ENCODE measurements around the gene SHANK3.
A peak's percentile ranks its signal among the peaks of the same experiment; 100 is the strongest.

SHANK3 gene

GRCh38 chr22:50702821-50703725 lies 30.4 kb downstream of the SHANK3 start:
- Histone ChIP-seq H3K14ac (ENCODE audit: low read length) (no peak overlapping the region), H3K79me2 (ENCODE audit: control insufficient read depth, insufficient read depth, low read length, poor library complexity) (no peaks in the 10 kb centered on the region), H3K18ac (ENCODE audit: low read length) (no peak overlapping the region), H2BK120ac (ENCODE audit: insufficient read depth, low read length, poor library complexity) (no peak overlapping the region), H3K36me3 (ENCODE audit: control insufficient read depth in 1 of 2, insufficient read depth in 2 of 2, low read length in 2 of 2) (no peaks in the 10 kb centered on the region), H4K91ac (ENCODE audit: low read depth, low read length) (no peak overlapping the region), H3K4ac (ENCODE audit: low read depth, low read length) (no peak overlapping the region), H3K23ac (ENCODE audit: low read length) (no peak overlapping the region), H3K4me1 (ENCODE audit: control insufficient read depth in 1 of 2, insufficient read depth in 2 of 2, low read length in 2 of 2) (peaks cover 3 to 8% of the 10 kb centered on the region in 2 experiments), H2AFZ (ENCODE audit: insufficient read depth, low read length, poor library complexity) (no peak overlapping the region), H3K27me3 (ENCODE audit: insufficient read depth, low read length) (peaks cover under 1% of the 10 kb centered on the region), H2AK5ac (ENCODE audit: low read length) (no peak overlapping the region), H3K4me3 (ENCODE audit: low read depth, low read length) (no peak overlapping the region), H3K9me3 (ENCODE audit: insufficient read depth, low read depth, low read length) (peaks cover 4% of the 10 kb centered on the region), H3K79me1 (ENCODE audit: low read length) (no peaks in the 10 kb centered on the region), H2BK5ac (ENCODE audit: low read depth, low read length, poor library complexity) (no peak overlapping the region), H3K4me2 (ENCODE audit: low read length) (no peak overlapping the region), H3K27ac (ENCODE audit: low read depth, low read length) (no peak overlapping the region), H4K12ac (ENCODE audit: low read depth, low read length) (no peak overlapping the region), H2BK12ac (ENCODE audit: low read length) (no peak overlapping the region), H3K9ac (ENCODE audit: low read length) (no peak overlapping the region), H4K8ac (ENCODE audit: low read depth, low read length) (no peak overlapping the region)
- DNase-seq = no peak
- no CpG with 5 or more reads among the region's 20 CpGs for WGBS (ENCODE audit: extremely low coverage, insufficient coverage, insufficient read length)

GRCh38 chr22:50703726-50704509 lies 31.3 kb downstream of the SHANK3 start:
- WGBS (ENCODE audit: extremely low coverage, insufficient coverage, insufficient read length) = no CpG with 5 or more reads among the region's 36 CpGs

GRCh38 chr22:50704510-50705218 lies 32.0 kb downstream of the SHANK3 start:
- no peaks in the 10 kb centered on the region for H3K27me3 ChIP-seq (ENCODE audit: insufficient read depth, low read length)
- H3K4me3 ChIP-seq (ENCODE audit: low read depth, low read length) = no peak overlapping the region
- H3K23ac ChIP-seq (ENCODE audit: low read length) = no peak overlapping the region
- no peak overlapping the region for H3K4ac ChIP-seq (ENCODE audit: low read depth, low read length)
- H3K9ac ChIP-seq (ENCODE audit: low read length) = no peak overlapping the region
- no peak overlapping the region for H3K4me2 ChIP-seq (ENCODE audit: low read length)
- no peaks in the 10 kb centered on the region for H3K79me2 ChIP-seq (ENCODE audit: control insufficient read depth, insufficient read depth, low read length, poor library complexity)
- H4K8ac ChIP-seq (ENCODE audit: low read depth, low read length) = no peak overlapping the region
- no peak overlapping the region for H3K27ac ChIP-seq (ENCODE audit: low read depth, low read length)
- H2AK5ac ChIP-seq (ENCODE audit: low read length) = no peak overlapping the region
- H2BK12ac ChIP-seq (ENCODE audit: low read length) = no peak overlapping the region
- no peaks in the 10 kb centered on the region for H3K79me1 ChIP-seq (ENCODE audit: low read length)
- H3K9me3 ChIP-seq (ENCODE audit: insufficient read depth, low read depth, low read length) = peaks cover 2% of the 10 kb centered on the region
- H2BK120ac ChIP-seq (ENCODE audit: insufficient read depth, low read length, poor library complexity) = no peak overlapping the region
- H4K12ac ChIP-seq (ENCODE audit: low read depth, low read length) = no peak overlapping the region
- H2AFZ ChIP-seq (ENCODE audit: insufficient read depth, low read length, poor library complexity) = no peak overlapping the region
- H3K4me1 ChIP-seq (ENCODE audit: control insufficient read depth in 1 of 2, insufficient read depth in 2 of 2, low read length in 2 of 2) = peaks cover 3 to 8% of the 10 kb centered on the region in 2 experiments
- H3K18ac ChIP-seq (ENCODE audit: low read length) = no peak overlapping the region
- no peak overlapping the region for H3K14ac ChIP-seq (ENCODE audit: low read length)
- no peak overlapping the region for H4K91ac ChIP-seq (ENCODE audit: low read depth, low read length)
- H3K36me3 ChIP-seq (ENCODE audit: control insufficient read depth in 1 of 2, insufficient read depth in 2 of 2, low read length in 2 of 2) = no peaks in the 10 kb centered on the region
- WGBS (ENCODE audit: extremely low coverage, insufficient coverage, insufficient read length) = no CpG with 5 or more reads among the region's 37 CpGs
- no peak overlapping the region for H2BK5ac ChIP-seq (ENCODE audit: low read depth, low read length, poor library complexity)
- DNase-seq = no peak

More at GRCh38 chr22:50703726-50704509, 31.3 kb downstream of the SHANK3 start:
- Histone ChIP-seq H3K9me3 (ENCODE audit: insufficient read depth, low read depth, low read length) (peaks cover 3% of the 10 kb centered on the region), H2AFZ (ENCODE audit: insufficient read depth, low read length, poor library complexity) (no peak overlapping the region), H3K18ac (ENCODE audit: low read length) (no peak overlapping the region), H3K9ac (ENCODE audit: low read length) (no peak overlapping the region), H4K12ac (ENCODE audit: low read depth, low read length) (no peak overlapping the region), H3K27ac (ENCODE audit: low read depth, low read length) (no peak overlapping the region), H4K91ac (ENCODE audit: low read depth, low read length) (no peak overlapping the region), H2BK120ac (ENCODE audit: insufficient read depth, low read length, poor library complexity) (no peak overlapping the region), H3K4me1 (ENCODE audit: control insufficient read depth in 1 of 2, insufficient read depth in 2 of 2, low read length in 2 of 2) (peaks cover 3 to 8% of the 10 kb centered on the region in 2 experiments), H2BK12ac (ENCODE audit: low read length) (no peak overlapping the region), H2AK5ac (ENCODE audit: low read length) (no peak overlapping the region), H3K27me3 (ENCODE audit: insufficient read depth, low read length) (no peaks in the 10 kb centered on the region), H3K4me2 (ENCODE audit: low read length) (no peak overlapping the region), H3K79me2 (ENCODE audit: control insufficient read depth, insufficient read depth, low read length, poor library complexity) (no peaks in the 10 kb centered on the region), H4K8ac (ENCODE audit: low read depth, low read length) (no peak overlapping the region), H3K14ac (ENCODE audit: low read length) (no peak overlapping the region), H3K4ac (ENCODE audit: low read depth, low read length) (no peak overlapping the region), H3K4me3 (ENCODE audit: low read depth, low read length) (no peak overlapping the region), H2BK5ac (ENCODE audit: low read depth, low read length, poor library complexity) (no peak overlapping the region), H3K79me1 (ENCODE audit: low read length) (no peaks in the 10 kb centered on the region), H3K36me3 (ENCODE audit: control insufficient read depth in 1 of 2, insufficient read depth in 2 of 2, low read length in 2 of 2) (no peaks in the 10 kb centered on the region), H3K23ac (ENCODE audit: low read length) (no peak overlapping the region)
- DNase-seq = no peak

- no peaks in the 10 kb centered on the region for H3K79me2 ChIP-seq (ENCODE audit: control insufficient read depth, insufficient read depth, low read length, poor library complexity)
- peak overlapping the region; percentile 26 for H3K4me3 ChIP-seq (ENCODE audit: low read depth, low read length)
- no peak overlapping the region for H2AFZ ChIP-seq (ENCODE audit: insufficient read depth, low read length, poor library complexity)
- peak overlapping the region; percentile 61 for H3K4me2 ChIP-seq (ENCODE audit: low read length)
- H3K9ac ChIP-seq (ENCODE audit: low read length) = no peak overlapping the region
- no peak overlapping the region for H3K14ac ChIP-seq (ENCODE audit: low read length)
- no peak overlapping the region for H3K27ac ChIP-seq (ENCODE audit: low read depth, low read length)
- H3K4me1 ChIP-seq (ENCODE audit: control insufficient read depth in 1 of 2, insufficient read depth in 2 of 2, low read length in 2 of 2) = peaks cover 3 to 8% of the 10 kb centered on the region in 2 experiments
- no peak overlapping the region for H4K8ac ChIP-seq (ENCODE audit: low read depth, low read length)
- no peak overlapping the region for H3K23ac ChIP-seq (ENCODE audit: low read length)
- no peak overlapping the region for H4K12ac ChIP-seq (ENCODE audit: low read depth, low read length)
- no peak overlapping the region for H3K4ac ChIP-seq (ENCODE audit: low read depth, low read length)
- no peak overlapping the region for H2BK120ac ChIP-seq (ENCODE audit: insufficient read depth, low read length, poor library complexity)
- H4K91ac ChIP-seq (ENCODE audit: low read depth, low read length) = no peak overlapping the region
- H3K9me3 ChIP-seq (ENCODE audit: insufficient read depth, low read depth, low read length) = peaks cover 2% of the 10 kb centered on the region
- H3K79me1 ChIP-seq (ENCODE audit: low read length) = no peaks in the 10 kb centered on the region
- no peaks in the 10 kb centered on the region for H3K27me3 ChIP-seq (ENCODE audit: insufficient read depth, low read length)
- H2BK5ac ChIP-seq (ENCODE audit: low read depth, low read length, poor library complexity) = no peak overlapping the region
- H3K18ac ChIP-seq (ENCODE audit: low read length) = no peak overlapping the region
- H2BK12ac ChIP-seq (ENCODE audit: low read length) = no peak overlapping the region
- no peak overlapping the region for H2AK5ac ChIP-seq (ENCODE audit: low read length)
- H3K36me3 ChIP-seq (ENCODE audit: control insufficient read depth in 1 of 2, insufficient read depth in 2 of 2, low read length in 2 of 2) = no peaks in the 10 kb centered on the region
- no CpG with 5 or more reads among the region's 23 CpGs for WGBS (ENCODE audit: extremely low coverage, insufficient coverage, insufficient read length)
- peak; percentile 64 to 72 for DNase-seq
Observed at GRCh38 chr22:50705219-50705691, 32.6 kb downstream of the SHANK3 start.
